MM.1S (cell line): Measurements from ENCODE around the gene ARHGAP45.
A peak's percentile ranks its signal among the peaks of the same experiment; 100 is the strongest.

ENCODE experiments used
- DNase-seq: peaks from one replicate; pipeline ENCODE4 v3.0.0-alpha.2; 2015
- H2AFZ ChIP-seq: fragments of 300-600 bp; sonication (generic); 2 replicates; pipeline ENCODE4 v1.6.0; 2016; ENCODE audit warnings: antibody characterized with exemption, low read length
- H3F3A ChIP-seq: fragments of 300-600 bp; sonication (generic); 2 replicates; pipeline ENCODE4 v1.6.1; 2016; ENCODE audit warnings: mild to moderate bottlenecking, antibody characterized with exemption, low read length, moderate library complexity, mixed read lengths; ENCODE audit not compliant: insufficient read depth
- H3K27ac ChIP-seq: fragments of 300-600 bp; sonication (generic); 2 replicates; pipeline ENCODE4 v1.5.1; 2016; ENCODE audit warnings: mild to moderate bottlenecking, low read length
- H3K27me3 ChIP-seq: fragments of 300-600 bp; sonication (generic); replicated peaks from 2 replicates; pipeline ENCODE4 v1.6.0; 2016; ENCODE audit warnings: low read length; ENCODE audit not compliant: insufficient read depth
- H3K36me3 ChIP-seq: fragments of 300-600 bp; sonication (generic); replicated peaks from 2 replicates; pipeline ENCODE4 v1.6.1; 2016; ENCODE audit warnings: mild to moderate bottlenecking, low read length, mixed read lengths; ENCODE audit not compliant: insufficient read depth
- H3K4me1 ChIP-seq: fragments of 300-600 bp; sonication (generic); 2 replicates; pipeline ENCODE4 v1.6.1; 2016; ENCODE audit warnings: low read length, mixed read lengths
- H3K4me2 ChIP-seq: fragments of 300-600 bp; sonication (generic); 2 replicates; pipeline ENCODE4 v1.6.0; 2016; ENCODE audit warnings: low read depth, low read length
- H3K4me3 ChIP-seq: fragments of 300-600 bp; sonication (generic); 2 replicates; pipeline ENCODE4 v1.5.1; 2016; ENCODE audit warnings: low read length, mixed read lengths
- H3K79me2 ChIP-seq: fragments of 300-600 bp; sonication (generic); 2 replicates; pipeline ENCODE4 v1.6.1; 2016; ENCODE audit warnings: mixed run types, low read length, mixed read lengths
- H3K9ac ChIP-seq: fragments of 300-600 bp; sonication (generic); 2 replicates; pipeline ENCODE4 v1.6.1; 2016; ENCODE audit warnings: low read length, mixed read lengths
- H3K9me2 ChIP-seq: fragments of 300-600 bp; sonication (generic); replicated peaks from 2 replicates; pipeline ENCODE4 v1.6.1; 2016; ENCODE audit warnings: mild to moderate bottlenecking, low read length, mixed read lengths; ENCODE audit not compliant: insufficient read depth
- H3K9me3 ChIP-seq: fragments of 300-600 bp; sonication (generic); replicated peaks from 2 replicates; pipeline ENCODE4 v1.6.1; 2016; ENCODE audit warnings: mild to moderate bottlenecking, low read length, mixed read lengths; ENCODE audit not compliant: insufficient read depth
- H4K20me1 ChIP-seq: fragments of 300-600 bp; sonication (generic); 2 replicates; pipeline ENCODE4 v1.6.1; 2016; ENCODE audit warnings: mild to moderate bottlenecking, low read length, moderate library complexity, mixed read lengths; ENCODE audit not compliant: insufficient read depth
- CTCF ChIP-seq: fragments of 300-600 bp; sonication (generic); IDR thresholded peaks from 2 replicates; pipeline ENCODE4 v1.5.1; 2016; ENCODE audit warnings: antibody characterized with exemption, low read length, mixed read lengths
- EZH2 ChIP-seq: fragments of 300-600 bp; sonication (generic); optimal IDR thresholded peaks from 2 replicates; pipeline ENCODE3; 2017; ENCODE audit warnings: low read depth, mild to moderate bottlenecking, antibody characterized with exemption, low read length, mixed read lengths
- EZH2phosphoT487 ChIP-seq: fragments of 300-600 bp; sonication (generic); IDR thresholded peaks from 2 replicates; pipeline ENCODE4 v1.6.1; 2018; ENCODE audit warnings: antibody characterized with exemption, low read length

Gene ARHGAP45

GRCh38 chr19:1091544-1092175 lies 24.7 kb downstream of the ARHGAP45 start:
- no peak overlapping the region for H3K4me3 ChIP-seq
- peaks cover 19% of the 10 kb centered on the region for H3K4me1 ChIP-seq
- H3K36me3 ChIP-seq = peaks cover 5% of the 10 kb centered on the region; the same call in 1 of the 2 replicates
- peaks cover 25% of the 10 kb centered on the region for H3F3A ChIP-seq
- no peak for TF ChIP-seq EZH2phosphoT487
- H3K9me2 ChIP-seq = no peaks in the 10 kb centered on the region
- no peaks in the 10 kb centered on the region for H3K27me3 ChIP-seq
- H4K20me1 ChIP-seq = peaks cover 11% of the 10 kb centered on the region; the same call in 1 of the 2 replicates
- no peak overlapping the region for H3K4me2 ChIP-seq
- peaks cover 40% of the 10 kb centered on the region for H3K79me2 ChIP-seq
- H3K9ac ChIP-seq = no peak overlapping the region
- H2AFZ ChIP-seq = no peak overlapping the region
- H3K9me3 ChIP-seq = no peaks in the 10 kb centered on the region
- DNase-seq = no peak
- H3K27ac ChIP-seq = no peak overlapping the region

GRCh38 chr19:1093330-1093729 lies 26.4 kb downstream of the ARHGAP45 start:
- no peak overlapping the region for H3K27ac ChIP-seq

GRCh38 chr19:1093811-1094553 lies 27.0 kb downstream of the ARHGAP45 start:
- Histone ChIP-seq H3F3A (0 out of 2 replicates have a peak, but pooled peaks cover 7% of the 10 kb centered on the region), H3K27ac (no peak overlapping the region), H3K9me3 (no peaks in the 10 kb centered on the region), H3K79me2 (peaks cover 38% of the 10 kb centered on the region), H3K9me2 (no peaks in the 10 kb centered on the region), H3K4me2 (peak overlapping the region; percentile 63), H3K4me1 (peaks cover 13% of the 10 kb centered on the region), H4K20me1 (peaks cover 7% of the 10 kb centered on the region; the same call in 1 of the 2 replicates), H3K4me3 (peak overlapping the region; percentile 81), H3K27me3 (no peaks in the 10 kb centered on the region), H3K36me3 (peaks cover under 1% of the 10 kb centered on the region; the same call in 1 of the 2 replicates), H3K9ac (peak overlapping the region; percentile 79), H2AFZ (no peak overlapping the region)
- DNase-seq = no peak
- TF ChIP-seq CTCF (no peak), EZH2phosphoT487 (no peak), EZH2 (no peak)

More at GRCh38 chr19:1093330-1093729, 26.4 kb downstream of the ARHGAP45 start:
- no peak for DNase-seq
- H3K36me3 ChIP-seq = peaks cover 5% of the 10 kb centered on the region; the same call in 1 of the 2 replicates
- no peaks in the 10 kb centered on the region for H3K9me3 ChIP-seq
- H3K9me2 ChIP-seq = no peaks in the 10 kb centered on the region
- H3K79me2 ChIP-seq = peaks cover 38% of the 10 kb centered on the region
- H3K4me2 ChIP-seq = peak overlapping the region; percentile 63; the same call in 1 of the 2 replicates
- no peak overlapping the region for H3K9ac ChIP-seq
- H2AFZ ChIP-seq = no peak overlapping the region
- TF ChIP-seq EZH2 = no peak
- H3K4me1 ChIP-seq = peaks cover 13% of the 10 kb centered on the region
- H4K20me1 ChIP-seq = peaks cover 7% of the 10 kb centered on the region; the same call in 1 of the 2 replicates
- no peak overlapping the region for H3K4me3 ChIP-seq
- 0 out of 2 replicates have a peak, but pooled peaks cover 11% of the 10 kb centered on the region for H3F3A ChIP-seq
- H3K27me3 ChIP-seq = no peaks in the 10 kb centered on the region

- H2AFZ ChIP-seq = no peak overlapping the region
- no peak overlapping the region for H3K27ac ChIP-seq
- H3K4me3 ChIP-seq = peak overlapping the region; percentile 81
- TF ChIP-seq EZH2 = no peak
- TF ChIP-seq CTCF = no peak
- no peak for TF ChIP-seq EZH2phosphoT487
- H3K79me2 ChIP-seq = peaks cover 38% of the 10 kb centered on the region
- H3K4me2 ChIP-seq = peak overlapping the region; percentile 63
- H4K20me1 ChIP-seq = peaks cover 7% of the 10 kb centered on the region; the same call in 1 of the 2 replicates
- H3K9me3 ChIP-seq = no peaks in the 10 kb centered on the region
- H3F3A ChIP-seq = 0 out of 2 replicates have a peak, but pooled peaks cover 7% of the 10 kb centered on the region
- peak overlapping the region; percentile 79 for H3K9ac ChIP-seq
- H3K36me3 ChIP-seq = no peaks in the 10 kb centered on the region
- peaks cover 13% of the 10 kb centered on the region for H3K4me1 ChIP-seq
- H3K27me3 ChIP-seq = no peaks in the 10 kb centered on the region
- no peak for DNase-seq
- no peaks in the 10 kb centered on the region for H3K9me2 ChIP-seq
These were observed 27.6 kb downstream of the ARHGAP45 start for GRCh38 chr19:1094655-1094977.
